Measurements from ENCODE around the gene JAKMIP2. TPM values are rescaled to one million over a fixed set of nuclear protein-coding genes. Genes with fewer than 3 reads are reported as not detected.

Gene JAKMIP2
- total RNA-seq, 1 donor from 2014 or later: 6.0 TPM

DNA sequence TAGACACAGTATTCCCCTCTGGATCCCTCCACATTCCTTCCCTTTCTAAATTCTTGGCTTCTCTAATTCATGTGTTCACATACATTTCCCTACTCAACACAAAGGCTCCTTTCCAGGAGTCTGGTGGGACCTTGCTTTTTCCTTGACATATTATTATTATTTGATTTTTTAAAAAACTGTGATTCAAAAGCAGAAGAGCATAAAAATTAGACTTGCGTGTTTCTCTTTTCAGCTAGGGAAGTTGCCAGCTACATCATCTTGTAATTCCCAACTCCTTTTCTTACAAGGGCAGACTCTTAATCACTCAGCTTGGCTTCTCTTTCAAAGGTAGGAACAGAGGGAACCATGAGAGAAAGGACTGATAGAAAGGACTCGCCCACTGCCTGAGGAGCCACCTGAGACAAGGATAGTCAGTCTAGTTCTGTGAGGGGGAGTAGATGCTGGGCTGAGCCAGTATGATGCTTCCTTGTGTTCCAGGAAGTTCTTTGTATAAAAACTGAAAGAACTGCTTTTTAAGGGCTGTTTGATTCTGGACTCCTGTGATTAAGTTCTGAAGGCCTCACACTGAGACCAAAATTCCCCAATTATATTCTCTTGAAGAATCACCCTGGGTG lies 221.7 kb downstream of the JAKMIP2 start:
- H3K27me3 Mint-ChIP-seq: peaks cover 5% of the 10 kb centered on the region
- H3K27ac Mint-ChIP-seq: no peak overlapping the region
- no peaks in the 10 kb centered on the region for H3K36me3 Mint-ChIP-seq (ENCODE audit: insufficient read depth)
- no peaks in the 10 kb centered on the region for H3K9me3 Mint-ChIP-seq (ENCODE audit: low read depth)
- no peak for DNase-seq (ENCODE audit: low spot score, unreplicated experiment)
- peaks cover 5% of the 10 kb centered on the region for H3K4me1 Mint-ChIP-seq (ENCODE audit: low read depth)
- no peak for TF ChIP-seq CTCF (IDR thresholded peaks at IDR 0.05; ENCODE audit: unreplicated experiment)
- H3K4me3 Mint-ChIP-seq (ENCODE audit: low read depth): no peak overlapping the region

GRCh38 chr5:147559749-147560148 lies 222.8 kb downstream of the JAKMIP2 start:
- H3K4me1 Mint-ChIP-seq (ENCODE audit: low read depth): no peaks in the 10 kb centered on the region
- no peak for DNase-seq (ENCODE audit: low spot score, unreplicated experiment)
- no peaks in the 10 kb centered on the region for H3K9me3 Mint-ChIP-seq (ENCODE audit: low read depth)
- TF ChIP-seq CTCF (IDR thresholded peaks at IDR 0.05; ENCODE audit: unreplicated experiment): no peak
- no peak overlapping the region for H3K4me3 Mint-ChIP-seq (ENCODE audit: low read depth)
- H3K27me3 Mint-ChIP-seq: peaks cover 5% of the 10 kb centered on the region
- H3K27ac Mint-ChIP-seq: no peak overlapping the region
- H3K36me3 Mint-ChIP-seq (ENCODE audit: insufficient read depth): no peaks in the 10 kb centered on the region

DNA sequence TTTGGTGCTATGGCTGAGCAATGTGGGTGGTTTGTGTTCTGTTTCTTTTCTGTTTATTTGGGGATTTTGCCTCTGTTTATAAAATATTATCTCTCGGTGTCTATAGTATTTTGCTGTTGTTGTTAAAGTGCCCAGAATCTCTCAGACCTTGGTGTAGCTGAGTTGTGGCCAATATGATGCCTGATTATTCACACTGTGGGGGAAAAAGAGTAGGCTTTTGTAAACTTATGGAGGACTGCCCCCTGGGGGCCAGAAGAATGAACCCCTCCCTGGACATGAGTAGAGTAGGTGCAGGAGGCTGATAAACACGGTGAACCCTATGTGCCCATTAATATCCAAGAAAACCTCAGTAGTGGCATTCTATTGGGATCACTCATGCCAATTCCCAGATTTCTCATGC lies 223.7 kb downstream of the JAKMIP2 start:
- Mint-ChIP-seq H3K27me3 (peaks cover 5% of the 10 kb centered on the region), H3K27ac (no peak overlapping the region), H3K4me1 (ENCODE audit: low read depth) (peaks cover 9% of the 10 kb centered on the region), H3K36me3 (ENCODE audit: insufficient read depth) (no peaks in the 10 kb centered on the region), H3K4me3 (ENCODE audit: low read depth) (no peak overlapping the region), H3K9me3 (ENCODE audit: low read depth) (no peaks in the 10 kb centered on the region)
- no peak for DNase-seq (ENCODE audit: low spot score, unreplicated experiment)
- TF ChIP-seq CTCF (IDR thresholded peaks at IDR 0.05; ENCODE audit: unreplicated experiment): peak; percentile 42

GRCh38 chr5:147557876-147558745 lies 224.4 kb downstream of the JAKMIP2 start:
- Mint-ChIP-seq H3K36me3 (ENCODE audit: insufficient read depth) (no peaks in the 10 kb centered on the region), H3K4me1 (ENCODE audit: low read depth) (peaks cover 10% of the 10 kb centered on the region), H3K27ac (no peak overlapping the region), H3K9me3 (ENCODE audit: low read depth) (no peaks in the 10 kb centered on the region), H3K4me3 (ENCODE audit: low read depth) (no peak overlapping the region), H3K27me3 (peaks cover 5% of the 10 kb centered on the region)
- no peak for TF ChIP-seq CTCF (IDR thresholded peaks at IDR 0.05; ENCODE audit: unreplicated experiment)
- DNase-seq (ENCODE audit: low spot score, unreplicated experiment): no peak

GRCh38 chr5:147555176-147555575 lies 227.4 kb downstream of the JAKMIP2 start:
- no peak for DNase-seq (ENCODE audit: low spot score, unreplicated experiment)
- no peaks in the 10 kb centered on the region for H3K9me3 Mint-ChIP-seq (ENCODE audit: low read depth)
- TF ChIP-seq CTCF (IDR thresholded peaks at IDR 0.05; ENCODE audit: unreplicated experiment): no peak
- H3K4me3 Mint-ChIP-seq (ENCODE audit: low read depth): no peak overlapping the region
- H3K27ac Mint-ChIP-seq: no peak overlapping the region
- H3K36me3 Mint-ChIP-seq (ENCODE audit: insufficient read depth): no peaks in the 10 kb centered on the region
- H3K4me1 Mint-ChIP-seq (ENCODE audit: low read depth): peaks cover 10% of the 10 kb centered on the region
- H3K27me3 Mint-ChIP-seq: no peaks in the 10 kb centered on the region

All from progenitor cell of endocrine pancreas (in vitro differentiated cells).